Measurements from ENCODE around the gene STUB1. TPM values are rescaled to one million over a fixed set of nuclear protein-coding genes. Genes with fewer than 3 reads are reported as not detected.

The STUB1 gene
- total and polyA plus RNA-seq, 5 donors = 114 to 126 (median 119) TPM

DNA sequence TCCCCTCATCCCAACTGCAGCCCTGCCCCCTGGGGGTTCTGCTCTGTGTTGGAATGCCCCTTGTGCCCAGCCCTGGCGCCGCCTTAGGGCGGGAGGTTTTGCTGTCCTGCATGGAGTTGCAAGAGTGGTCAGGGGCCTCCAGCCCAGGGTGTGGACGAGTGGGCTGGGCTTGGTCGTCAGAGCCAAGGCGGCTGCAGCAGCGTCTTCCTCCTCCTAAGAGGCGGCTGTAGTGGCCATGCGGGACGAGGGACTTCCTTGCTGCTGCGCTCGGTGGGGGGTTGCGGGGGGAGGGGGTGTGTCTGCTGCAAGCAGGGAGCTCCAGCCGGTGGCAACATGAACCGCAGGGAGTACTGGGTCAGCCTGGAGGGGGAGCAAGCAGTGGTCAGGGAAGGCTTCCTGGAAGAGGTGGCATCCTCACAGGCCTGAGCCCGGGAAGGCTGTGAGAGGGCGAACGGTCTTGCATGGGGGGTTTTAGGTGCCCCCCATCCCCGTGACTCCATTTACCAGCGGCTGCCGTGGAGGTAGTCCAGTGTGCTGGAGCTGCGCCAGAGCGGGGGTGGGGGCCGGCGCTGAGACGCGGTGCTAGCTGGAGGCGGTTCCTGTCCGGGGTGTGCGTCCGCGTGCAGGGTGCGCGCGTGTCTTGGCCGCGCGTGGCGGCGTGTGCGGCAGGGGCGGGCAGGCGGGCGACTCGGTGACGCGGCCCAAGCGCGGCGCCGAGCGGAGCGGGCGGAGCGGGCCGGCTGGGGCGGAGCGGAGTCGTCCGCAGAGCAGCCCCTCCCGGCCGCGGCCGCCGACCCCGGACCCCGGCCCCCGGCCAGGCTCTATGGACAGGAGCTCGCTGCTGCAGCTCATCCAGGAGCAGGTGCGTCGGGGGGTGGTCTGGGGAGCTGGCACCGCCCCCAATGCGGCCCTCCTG lies 5.0 kb upstream of the STUB1 start, which contains the start of gene RHBDL1:
RHBDL1 (plus strand) TSS at position 704 of the 916 bp plus-strand sequence; CDS start at position 824, 120 bp downstream.
- peak within 1 kb of the TSS; percentile 22 for H3K4me3 ChIP-seq (ENCODE audit: low read length)
- H3K27me3 ChIP-seq (ENCODE audit: control insufficient read depth, insufficient read depth) = no peaks in the 10 kb centered on the region
- 2% methylated on average over 73 of the region's 73 CpGs for WGBS
- ATAC-seq (no peak), DNase-seq (peak in 1 of 3 donors; percentile 83)
- intact Hi-C loops (cut with DNase I) = no loop called here
- no peaks in the 10 kb centered on the region for H3K9me3 ChIP-seq (ENCODE audit: control insufficient read depth, low read length)
- H3K4me1 ChIP-seq (ENCODE audit: control insufficient read depth, insufficient read depth, low read length) = no peaks in the 10 kb centered on the region
- no peak within 1 kb of the TSS for H3K27ac ChIP-seq (ENCODE audit: low read length)

DNA sequence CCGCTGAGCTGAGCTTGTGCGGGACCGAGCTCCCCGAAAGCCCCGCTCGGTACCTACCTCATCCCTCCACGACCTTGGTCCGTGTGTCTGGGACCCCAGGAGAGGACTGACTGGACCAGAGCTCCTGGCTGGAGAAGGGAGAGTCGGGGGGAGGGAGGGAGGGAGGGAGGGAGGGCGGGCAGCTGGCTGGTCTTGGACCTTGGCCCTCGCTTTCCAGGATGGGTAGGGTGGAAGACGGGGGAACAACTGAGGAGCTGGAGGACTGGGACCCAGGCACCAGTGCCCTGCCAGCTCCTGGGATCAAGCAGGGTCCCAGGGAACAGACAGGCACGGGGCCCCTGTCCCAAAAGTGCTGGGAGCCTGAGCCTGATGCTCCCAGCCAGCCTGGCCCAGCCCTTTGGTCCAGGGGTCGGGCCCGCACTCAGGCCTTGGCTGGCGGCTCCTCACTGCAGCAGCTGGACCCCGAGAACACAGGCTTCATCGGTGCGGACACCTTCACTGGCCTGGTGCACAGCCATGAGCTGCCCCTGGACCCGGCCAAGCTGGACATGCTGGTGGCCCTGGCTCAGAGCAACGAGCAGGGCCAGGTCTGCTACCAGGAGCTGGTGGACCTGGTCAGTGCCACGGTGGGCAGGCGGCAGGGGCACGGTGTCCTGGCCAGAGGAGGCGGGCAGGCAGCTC lies 4.2 kb upstream of the STUB1 start:
- Histone ChIP-seq H3K9me3 (ENCODE audit: control insufficient read depth, low read length) (no peaks in the 10 kb centered on the region), H3K27ac (ENCODE audit: low read length) (no peak overlapping the region), H3K4me3 (ENCODE audit: low read length) (peak overlapping the region; percentile 22), H3K27me3 (ENCODE audit: control insufficient read depth, insufficient read depth) (no peaks in the 10 kb centered on the region), H3K4me1 (ENCODE audit: control insufficient read depth, insufficient read depth, low read length) (peaks cover under 1% of the 10 kb centered on the region)
- intact Hi-C loops (cut with DNase I) = no loop called here
- 42% methylated on average over 25 of the region's 25 CpGs for WGBS
- ATAC-seq = no peak
- DNase-seq = no peak

GRCh38 chr16:676565-676902 lies 3.7 kb upstream of the STUB1 start:
- WGBS = 90% methylated on average over 21 of the region's 21 CpGs
- Histone ChIP-seq H3K4me3 (ENCODE audit: low read length) (no peak overlapping the region), H3K9me3 (ENCODE audit: control insufficient read depth, low read length) (no peaks in the 10 kb centered on the region), H3K27ac (ENCODE audit: low read length) (no peak overlapping the region), H3K27me3 (ENCODE audit: control insufficient read depth, insufficient read depth) (no peaks in the 10 kb centered on the region), H3K4me1 (ENCODE audit: control insufficient read depth, insufficient read depth, low read length) (peaks cover 5% of the 10 kb centered on the region)
- no peak for DNase-seq
- intact Hi-C loops (cut with DNase I) = no loop called here
- no peak for ATAC-seq

GRCh38 chr16:676913-677312 lies 3.3 kb upstream of the STUB1 start:
- Histone ChIP-seq H3K4me3 (ENCODE audit: low read length) (no peak overlapping the region), H3K27ac (ENCODE audit: low read length) (no peak overlapping the region), H3K4me1 (ENCODE audit: control insufficient read depth, insufficient read depth, low read length) (peaks cover 7% of the 10 kb centered on the region), H3K27me3 (ENCODE audit: control insufficient read depth, insufficient read depth) (no peaks in the 10 kb centered on the region), H3K9me3 (ENCODE audit: control insufficient read depth, low read length) (no peaks in the 10 kb centered on the region)
- 67% methylated on average over 23 of the region's 23 CpGs for WGBS
- ATAC-seq (no peak), DNase-seq (no peak)
- intact Hi-C loops (cut with DNase I) = no loop called here

- no peaks in the 10 kb centered on the region for H3K27me3 ChIP-seq (ENCODE audit: control insufficient read depth, insufficient read depth)
- DNase-seq (no peak), ATAC-seq (no peak)
- no peak overlapping the region for H3K27ac ChIP-seq (ENCODE audit: low read length)
- H3K9me3 ChIP-seq (ENCODE audit: control insufficient read depth, low read length) = no peaks in the 10 kb centered on the region
- intact Hi-C loops (cut with DNase I) = no loop called here
- no peak overlapping the region for H3K4me3 ChIP-seq (ENCODE audit: low read length)
- WGBS = 56% methylated on average over 57 of the region's 57 CpGs
- H3K4me1 ChIP-seq (ENCODE audit: control insufficient read depth, insufficient read depth, low read length) = peaks cover 7% of the 10 kb centered on the region
Observed at GRCh38 chr16:677316-678190, 2.7 kb upstream of the STUB1 start.

DNA sequence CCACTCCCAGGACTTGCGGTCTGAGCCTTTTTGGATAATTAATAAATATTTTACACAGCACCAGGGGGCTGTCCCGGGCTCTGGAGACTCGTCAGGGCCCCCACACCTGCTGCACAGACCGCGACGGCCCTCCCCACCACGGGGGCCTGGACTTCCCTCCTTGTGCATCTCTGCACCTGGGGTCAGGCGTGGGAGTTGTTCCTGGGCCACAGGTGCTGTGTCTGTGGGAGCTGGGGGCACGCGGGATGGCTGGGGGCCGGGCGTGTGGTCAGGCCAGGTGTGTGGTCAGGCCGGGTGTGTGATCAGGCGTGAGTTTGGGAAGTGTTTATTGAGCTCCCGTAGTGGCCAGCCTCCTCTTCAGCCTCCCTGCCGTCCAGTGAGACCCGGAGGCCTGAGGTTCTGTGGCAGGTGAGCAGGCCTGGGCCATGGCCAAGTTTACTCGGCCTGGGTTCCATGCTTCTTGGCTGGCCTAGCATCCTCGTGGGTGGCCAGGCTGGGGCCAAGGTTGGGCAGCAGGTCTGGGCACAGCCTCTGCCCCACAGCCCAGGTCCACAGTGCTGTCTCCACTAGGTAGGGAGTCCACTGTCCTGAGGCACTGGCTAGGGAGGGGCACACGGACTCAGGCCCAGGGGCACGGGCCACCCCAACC lies 1.9 kb upstream of the STUB1 start:
- Histone ChIP-seq H3K27me3 (ENCODE audit: control insufficient read depth, insufficient read depth) (no peaks in the 10 kb centered on the region), H3K4me1 (ENCODE audit: control insufficient read depth, insufficient read depth, low read length) (peaks cover 7% of the 10 kb centered on the region), H3K27ac (ENCODE audit: low read length) (no peak overlapping the region), H3K4me3 (ENCODE audit: low read length) (no peak overlapping the region), H3K9me3 (ENCODE audit: control insufficient read depth, low read length) (no peaks in the 10 kb centered on the region)
- intact Hi-C loops (cut with DNase I) = no loop called here
- DNase-seq (no peak), ATAC-seq (no peak)
- 80% methylated on average over 21 of the region's 21 CpGs for WGBS

GRCh38 chr16:678858-679813 lies 1.1 kb upstream of the STUB1 start:
- Histone ChIP-seq H3K4me1 (ENCODE audit: control insufficient read depth, insufficient read depth, low read length) (peaks cover 7% of the 10 kb centered on the region), H3K27ac (ENCODE audit: low read length) (peak overlapping the region; percentile 76), H3K9me3 (ENCODE audit: control insufficient read depth, low read length) (no peaks in the 10 kb centered on the region), H3K4me3 (ENCODE audit: low read length) (peak overlapping the region; percentile 49), H3K27me3 (ENCODE audit: control insufficient read depth, insufficient read depth) (no peaks in the 10 kb centered on the region)
- peak; percentile 82 to 94 (median 90) for DNase-seq
- intact Hi-C loops (cut with DNase I) = no loop called here
- 23% methylated on average over 52 of the region's 52 CpGs for WGBS
- peak; percentile 31 to 45 for ATAC-seq

DNA sequence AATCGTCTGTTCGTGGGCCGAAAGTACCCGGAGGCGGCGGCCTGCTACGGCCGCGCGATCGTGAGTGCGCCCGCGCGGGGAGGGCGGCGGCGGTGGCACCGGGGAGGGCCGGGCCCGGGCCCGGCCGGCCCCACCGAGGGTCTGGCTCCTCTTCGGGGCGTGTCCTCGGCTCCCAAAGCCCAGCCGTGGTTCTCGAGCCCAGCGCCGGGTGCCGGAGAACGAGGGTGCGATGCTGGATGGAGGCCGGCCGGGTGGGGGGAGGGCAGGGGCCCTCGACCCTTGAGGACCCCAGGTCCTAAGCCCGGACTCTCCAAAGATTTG lies 375 bp downstream of the STUB1 start:
- Histone ChIP-seq H3K9me3 (ENCODE audit: control insufficient read depth, low read length) (no peaks in the 10 kb centered on the region), H3K4me1 (ENCODE audit: control insufficient read depth, insufficient read depth, low read length) (peaks cover 7% of the 10 kb centered on the region), H3K27ac (ENCODE audit: low read length) (peak overlapping the region; percentile 96), H3K4me3 (ENCODE audit: low read length) (peak overlapping the region; percentile 77), H3K27me3 (ENCODE audit: control insufficient read depth, insufficient read depth) (no peaks in the 10 kb centered on the region)
- intact Hi-C loops (cut with DNase I) = no loop called here
- under 1% methylated on average over 38 of the region's 38 CpGs for WGBS
- ATAC-seq = no peak
- DNase-seq = no peak

GRCh38 chr16:680967-681745 lies 946 bp downstream of the STUB1 start:
- no peak for ATAC-seq
- H3K27me3 ChIP-seq (ENCODE audit: control insufficient read depth, insufficient read depth) = no peaks in the 10 kb centered on the region
- no peaks in the 10 kb centered on the region for H3K9me3 ChIP-seq (ENCODE audit: control insufficient read depth, low read length)
- peaks cover 7% of the 10 kb centered on the region for H3K4me1 ChIP-seq (ENCODE audit: control insufficient read depth, insufficient read depth, low read length)
- H3K4me3 ChIP-seq (ENCODE audit: low read length) = peak overlapping the region; percentile 77
- no peak overlapping the region for H3K27ac ChIP-seq (ENCODE audit: low read length)
- intact Hi-C loops (cut with DNase I) = no loop called here
- 45% methylated on average over 44 of the region's 44 CpGs for WGBS
- DNase-seq = peak; percentile 67 to 84 (median 83)
